Stimulated activated CD8-positive, alpha-beta memory T cell treated with anti-CD3 and anti-CD28 coated beads, Interleukin-15, amount 100 ng/mL, for 24 hours (primary cell): Measurements from ENCODE around the gene TSPYL2.

Source experiments
- DNase-seq: peaks from one replicate; pipeline ENCODE4 v3.0.0-alpha.2; 2020; ENCODE audit warnings: low read depth

TSPYL2 gene

DNA sequence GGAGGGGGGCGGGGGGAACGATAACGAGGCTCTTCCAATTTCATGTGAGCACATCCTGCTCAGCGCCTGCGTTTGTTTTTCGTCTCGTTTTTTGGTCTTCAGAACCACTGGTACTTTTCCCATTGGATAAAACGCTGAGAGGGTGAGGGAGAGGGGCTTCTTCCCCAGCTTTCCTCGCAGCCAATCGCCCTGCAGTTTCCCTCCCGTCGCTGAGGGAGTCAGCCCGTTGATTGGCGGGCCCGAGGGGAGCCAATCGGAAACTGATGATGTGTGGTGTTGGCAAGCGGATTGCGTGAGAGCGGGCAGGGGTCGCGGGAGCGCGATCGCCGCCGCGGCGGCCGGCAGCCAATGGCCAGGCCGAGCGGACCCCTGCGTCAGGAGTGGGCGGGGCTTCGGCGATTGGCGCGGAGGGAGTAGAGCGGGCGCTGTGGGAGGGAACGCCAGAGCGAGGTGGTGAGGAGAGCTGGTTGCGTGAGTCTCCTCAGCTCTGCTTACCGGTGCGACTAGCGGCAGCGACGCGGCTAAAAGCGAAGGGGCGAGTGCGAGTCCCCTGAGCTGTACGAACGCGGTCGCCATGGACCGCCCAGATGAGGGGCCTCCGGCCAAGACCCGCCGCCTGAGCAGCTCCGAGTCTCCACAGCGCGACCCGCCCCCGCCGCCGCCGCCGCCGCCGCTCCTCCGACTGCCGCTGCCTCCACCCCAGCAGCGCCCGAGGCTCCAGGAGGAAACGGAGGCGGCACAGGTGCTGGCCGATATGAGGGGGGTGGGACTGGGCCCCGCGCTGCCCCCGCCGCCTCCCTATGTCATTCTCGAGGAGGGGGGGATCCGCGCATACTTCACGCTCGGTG lies at the start of gene TSPYL2:
TSS of gene TSPYL2 (plus strand) at position 443 of the 848 bp plus-strand sequence. CDS start at position 575, 132 bp downstream.
- peak; percentile 81 for DNase-seq

DNA sequence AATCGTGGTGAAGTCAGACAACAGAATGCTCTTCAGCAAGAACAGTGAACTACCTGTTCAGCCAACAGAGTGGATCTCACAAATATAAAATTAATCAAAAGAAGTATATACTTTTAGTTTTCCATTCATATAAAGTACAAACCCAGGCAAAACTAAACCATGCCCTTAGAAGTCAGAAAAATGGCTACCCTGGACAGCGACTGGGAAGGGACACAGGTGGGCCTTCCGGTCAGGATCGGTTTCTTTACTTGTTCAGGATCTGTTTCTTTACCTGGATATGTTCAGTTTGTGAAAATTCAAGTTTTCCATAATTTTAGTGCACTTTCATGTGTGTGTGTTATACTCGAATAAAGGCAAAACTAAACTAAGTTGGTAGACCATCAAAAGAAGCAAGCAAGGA lies 46.0 kb upstream of the TSPYL2 start:
- DNase-seq: no peak

DNA sequence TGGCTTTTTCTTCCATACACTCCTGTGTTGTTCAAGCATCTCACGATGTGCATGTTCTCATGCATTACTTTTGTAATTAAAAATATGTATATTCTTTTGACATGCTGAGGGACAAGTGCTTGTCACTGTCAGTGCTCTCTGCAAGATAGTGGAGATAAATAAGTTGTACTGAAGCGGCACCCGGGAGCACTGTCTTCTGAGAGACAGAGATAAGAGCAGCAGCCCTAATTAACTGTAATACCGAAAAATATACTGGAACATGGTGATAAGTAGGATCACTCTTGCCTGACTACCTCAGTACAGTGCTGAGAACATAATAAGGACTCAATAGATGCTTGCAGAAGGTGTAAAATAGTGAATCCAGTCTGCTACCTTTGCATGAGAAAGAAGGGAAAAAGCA lies 42.9 kb upstream of the TSPYL2 start:
- no peak for DNase-seq

- no peak for DNase-seq
Observed at GRCh38 chrX:53044995-53045394, 37.2 kb upstream of the TSPYL2 start.

DNA sequence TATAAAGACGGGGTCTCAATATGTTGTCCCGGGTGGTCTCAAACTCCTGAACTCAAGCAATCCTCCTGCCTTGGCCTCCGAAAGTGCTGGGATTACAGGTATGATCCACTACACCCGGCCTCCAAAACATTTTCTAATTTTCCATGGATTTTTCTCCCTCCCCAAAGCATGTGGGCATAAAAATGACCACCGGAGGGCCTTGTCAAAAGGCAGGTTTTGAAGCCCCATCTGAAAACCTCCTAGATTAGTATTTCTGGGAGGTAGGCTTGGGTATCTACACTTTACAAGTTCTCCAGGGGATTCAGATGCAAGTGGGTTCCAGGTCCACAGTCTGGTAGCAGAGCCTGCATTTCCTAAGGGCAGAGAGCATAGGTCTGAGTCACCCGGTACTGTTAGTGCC lies 34.9 kb upstream of the TSPYL2 start:
- no peak for DNase-seq

- DNase-seq: no peak
Observed at GRCh38 chrX:53048169-53049126, 33.7 kb upstream of the TSPYL2 start, which contains the start of gene GPR173. GPR173 (plus strand) TSS chrX:53048789; CDS start chrX:53076622, 27,833 bp downstream.

- DNase-seq: no peak
Observed at GRCh38 chrX:53049127-53049517, 33.0 kb upstream of the TSPYL2 start.

DNA sequence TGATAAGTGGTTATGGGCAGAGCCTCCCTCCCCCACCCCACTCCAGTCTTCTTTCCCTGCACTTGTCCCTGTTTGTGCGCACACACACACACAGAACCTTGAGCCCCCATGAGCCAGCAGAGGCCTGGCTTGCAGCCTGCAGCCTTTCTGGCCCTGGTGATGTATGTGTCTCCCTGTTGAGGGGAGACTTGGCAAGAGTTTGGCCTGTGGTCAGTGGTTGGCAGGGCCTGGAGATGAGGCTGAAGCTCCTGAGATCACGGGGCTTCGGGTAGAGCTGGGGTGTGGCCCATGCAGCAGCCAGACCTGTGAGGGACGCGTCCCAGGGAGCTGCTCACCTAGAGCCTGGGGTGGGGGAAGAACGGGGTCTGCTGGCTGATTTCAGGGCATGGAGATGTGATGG lies 31.3 kb upstream of the TSPYL2 start:
- no peak for DNase-seq

DNA sequence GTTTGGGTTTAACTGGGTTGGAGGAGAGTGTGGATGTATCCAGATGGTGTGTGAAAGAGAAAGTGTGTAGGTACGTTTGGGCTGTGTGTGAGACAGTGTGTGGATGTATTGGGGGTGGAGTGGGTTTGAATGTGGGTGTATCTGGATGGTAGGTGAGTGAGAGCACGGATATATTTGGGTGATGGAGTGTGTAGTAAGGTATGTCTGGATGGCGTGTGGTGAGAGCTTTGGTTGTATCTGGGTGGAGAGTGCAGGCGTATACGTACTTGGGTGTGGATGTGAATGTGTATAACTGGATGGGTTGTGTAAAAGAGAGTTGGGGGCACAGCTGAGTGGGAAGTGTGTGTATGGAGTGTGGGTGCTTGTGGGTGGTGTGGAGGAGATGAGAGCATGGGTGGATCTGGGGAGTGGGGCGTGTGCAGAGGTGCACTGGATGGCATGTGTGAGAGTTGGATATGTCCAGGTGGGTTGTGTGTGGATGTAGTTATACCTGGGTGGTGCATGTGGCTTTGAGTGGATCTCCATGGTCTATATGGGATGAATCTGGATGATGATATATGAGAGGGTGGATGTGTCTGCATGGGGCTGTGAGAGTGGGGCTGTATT lies 26.8 kb upstream of the TSPYL2 start:
- DNase-seq: no peak

DNA sequence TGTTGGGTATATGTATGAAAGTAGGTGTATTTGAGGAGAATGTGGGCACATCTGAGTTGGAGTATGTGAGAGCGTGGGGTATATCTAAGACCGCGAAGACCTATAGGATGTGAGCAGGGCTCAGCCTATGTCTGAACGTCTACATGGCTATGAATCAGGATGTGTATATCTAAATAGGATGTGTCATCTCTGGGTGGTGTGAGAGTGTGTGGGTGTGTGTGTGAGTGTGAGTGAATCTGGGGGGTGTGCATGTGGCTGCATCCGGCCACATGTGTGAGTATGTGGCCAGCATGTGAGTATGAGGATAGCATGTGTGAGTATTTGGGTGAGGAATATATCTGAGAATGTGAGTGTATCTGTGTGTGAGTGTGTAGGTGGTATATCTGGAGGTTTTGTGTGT lies 25.9 kb upstream of the TSPYL2 start:
- DNase-seq: no peak

DNA sequence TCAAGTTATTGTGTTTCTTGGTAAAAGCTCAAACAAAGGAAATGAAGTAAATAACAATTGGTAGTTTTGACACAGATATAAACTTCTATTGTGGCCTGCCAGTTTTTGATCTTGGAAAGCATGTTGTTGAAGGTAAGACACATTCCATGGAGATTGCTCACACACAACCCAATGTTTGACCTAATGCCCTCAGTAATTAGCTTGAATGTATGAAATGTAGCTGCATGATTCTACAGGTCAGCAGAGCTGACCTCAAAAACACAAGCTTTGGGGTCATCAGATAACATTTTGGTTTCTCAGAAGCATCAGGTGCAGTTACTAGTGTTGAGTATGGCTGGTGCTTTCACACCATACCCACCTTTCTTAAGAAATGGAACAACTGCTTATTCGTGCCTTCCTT lies 17.1 kb upstream of the TSPYL2 start:
- DNase-seq: no peak

GRCh38 chrX:53071064-53071463 lies 11.1 kb upstream of the TSPYL2 start:
- no peak for DNase-seq

- no peak for DNase-seq
Observed at GRCh38 chrX:53071604-53072417, 10.4 kb upstream of the TSPYL2 start.

GRCh38 chrX:53072418-53073114 lies 9.6 kb upstream of the TSPYL2 start:
- no peak for DNase-seq

- DNase-seq: no peak
Observed at GRCh38 chrX:53073115-53073586, 9.0 kb upstream of the TSPYL2 start.

DNA sequence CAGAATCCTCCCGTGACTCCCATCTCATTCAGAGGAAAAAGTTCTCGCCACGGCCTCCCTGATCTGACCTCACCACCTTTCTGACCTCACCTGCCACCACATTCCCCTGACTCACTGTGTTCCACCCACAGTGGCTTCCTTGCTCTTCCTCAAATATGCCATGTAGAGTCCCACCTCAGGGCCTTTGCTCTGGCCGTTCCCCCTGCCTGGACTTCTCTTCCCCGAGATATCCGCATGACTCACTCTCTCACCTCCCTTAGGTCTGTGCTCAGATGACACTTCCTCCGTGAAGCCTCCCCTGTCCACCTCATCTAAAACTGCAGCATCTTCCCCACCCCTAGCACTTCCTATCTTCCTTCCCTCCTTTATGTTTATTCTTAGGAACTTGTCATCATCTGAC lies 7.2 kb upstream of the TSPYL2 start:
- DNase-seq: no peak

GRCh38 chrX:53076671-53077070 lies 5.5 kb upstream of the TSPYL2 start:
- DNase-seq: no peak

- DNase-seq: no peak
Observed at GRCh38 chrX:53077207-53078197, 4.7 kb upstream of the TSPYL2 start.

DNA sequence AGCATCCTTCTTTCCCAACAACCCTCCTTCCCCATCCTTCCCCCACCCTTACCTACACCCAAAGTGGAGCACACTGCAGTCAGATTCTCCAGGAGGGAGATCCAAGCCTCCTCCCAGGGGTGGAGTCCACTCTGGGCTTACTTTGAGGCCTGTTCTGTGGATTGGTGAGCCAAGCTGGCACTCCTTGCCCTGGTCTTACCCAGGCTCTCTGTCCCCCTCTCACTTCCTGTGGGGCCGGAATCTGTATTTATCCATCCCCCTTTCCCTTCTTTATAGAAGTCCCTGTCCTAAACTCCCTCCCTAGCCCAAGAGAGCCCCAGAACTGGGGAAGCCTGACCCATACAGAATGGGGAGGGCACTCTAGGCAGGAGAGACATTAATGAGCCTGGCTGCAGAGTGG lies 3.2 kb upstream of the TSPYL2 start:
- no peak for DNase-seq
